ENCODE results near the gene POU6F1.

The POU6F1 gene

GRCh38 chr12:51160814-51161459 lies 56.9 kb downstream of the POU6F1 start:
- DNase-seq = no peak

- no peak for DNase-seq
These were observed 61.6 kb downstream of the POU6F1 start for GRCh38 chr12:51156245-51156765.

- DNase-seq = no peak
These were observed 64.9 kb downstream of the POU6F1 start for GRCh38 chr12:51152953-51153352.

- no peak for DNase-seq
These were observed 67.1 kb downstream of the POU6F1 start for GRCh38 chr12:51150777-51151176.

GRCh38 chr12:51147309-51147708 lies 70.6 kb downstream of the POU6F1 start:
- DNase-seq = no peak

GRCh38 chr12:51139292-51139844 lies 78.5 kb downstream of the POU6F1 start:
- no peak for DNase-seq
